Neural cell (in vitro differentiated cells): ENCODE data around the gene BCL7B. TPM values are rescaled to one million over a fixed set of nuclear protein-coding genes. Genes with fewer than 3 reads are reported as not detected.

ENCODE experiments used
- H2AFZ ChIP-seq: fragments of 200-600, 300-800 bp; sonication (generic), shearing (Covaris generic); 2 replicates; pipeline ENCODE4 v1.6.0; 2014; ENCODE audit warnings: low read depth, mild to moderate bottlenecking, antibody characterized with exemption, low read length, moderate library complexity
- H3F3A ChIP-seq: fragments of 200-600 bp; shearing (Covaris generic); 2 replicates; pipeline ENCODE4 v1.6.1; 2016; ENCODE audit warnings: mild to moderate bottlenecking, moderate library complexity, mixed read lengths, antibody characterized with exemption, low read length; ENCODE audit not compliant: insufficient read depth, poor library complexity, severe bottlenecking
- H3K27ac ChIP-seq: fragments of 200-600, 300-800 bp; sonication (generic), shearing (Covaris generic); 2 replicates; pipeline ENCODE4 v1.5.1; 2014; ENCODE audit warnings: mild to moderate bottlenecking, low read length, moderate library complexity
- H3K27me3 ChIP-seq: fragments of 300-800, 200-600 bp; sonication (generic), shearing (Covaris generic); 2 replicates; pipeline ENCODE4 v1.6.0; 2014; ENCODE audit warnings: mild to moderate bottlenecking, low read depth, low read length, moderate library complexity; ENCODE audit not compliant: insufficient read depth
- H3K36me3 ChIP-seq: fragments of 300-800, 200-600 bp; sonication (generic), shearing (Covaris generic); 2 replicates; pipeline ENCODE4 v1.5.1; 2014; ENCODE audit warnings: mild to moderate bottlenecking, antibody characterized with exemption, low read length, moderate library complexity; ENCODE audit not compliant: insufficient read depth
- H3K4me2 ChIP-seq: fragments of 300-800, 200-600 bp; sonication (generic), shearing (Covaris generic); 2 replicates; pipeline ENCODE4 v1.6.0; 2014; ENCODE audit warnings: mild to moderate bottlenecking, low read length
- H3K4me3 ChIP-seq: fragments of 300-800, 200-600 bp; sonication (generic), shearing (Covaris generic); 2 replicates; pipeline ENCODE4 v1.5.1; 2014; ENCODE audit warnings: mild to moderate bottlenecking, low read length, moderate library complexity
- H3K79me2 ChIP-seq: fragments of 200-600 bp; shearing (Covaris generic); replicated peaks from 2 replicates; pipeline ENCODE4 v1.6.0; 2014; ENCODE audit warnings: mild to moderate bottlenecking, low read length, moderate library complexity; ENCODE audit not compliant: insufficient read depth
- H3K9ac ChIP-seq: fragments of 300-800, 200-600 bp; sonication (generic), shearing (Covaris generic); 2 replicates; pipeline ENCODE4 v1.6.1; 2016; ENCODE audit warnings: mild to moderate bottlenecking, low read length, mixed read lengths
- H3K9me2 ChIP-seq: fragments of 200-600 bp; shearing (Covaris generic); 2 replicates; pipeline ENCODE4 v1.6.1; 2016; ENCODE audit warnings: mild to moderate bottlenecking, low read length, mixed read lengths; ENCODE audit not compliant: insufficient read depth
- H3K9me3 ChIP-seq: fragments of 200-600, 300-800 bp; sonication (generic), shearing (Covaris generic); 2 replicates; pipeline ENCODE4 v1.6.1; 2016; ENCODE audit warnings: mild to moderate bottlenecking, mixed run types, low read length, moderate library complexity, mixed read lengths
- H4K20me1 ChIP-seq: fragments of 200-600 bp; shearing (Covaris generic); 2 replicates; pipeline ENCODE4 v1.6.1; 2016; ENCODE audit warnings: mild to moderate bottlenecking, mixed run types; ENCODE audit not compliant: insufficient read depth
- CTCF ChIP-seq: fragments of 450-650 bp; IDR thresholded peaks from 2 replicates; pipeline ENCODE4 v1.5.1; 2014; ENCODE audit warnings: antibody characterized with exemption, mild to moderate bottlenecking, moderate library complexity; ENCODE audit not compliant: poor library complexity, severe bottlenecking
- EP300 ChIP-seq: fragments of 450-650 bp; conservative IDR thresholded peaks from 2 replicates; pipeline ENCODE4 v1.6.1; 2014; ENCODE audit warnings: antibody characterized with exemption, mild to moderate bottlenecking, moderate library complexity; ENCODE audit not compliant: poor library complexity, severe bottlenecking
- EZH2 ChIP-seq: fragments of 200-600, 300-800 bp; shearing (Covaris generic), sonication (generic); IDR thresholded peaks from 2 replicates; pipeline ENCODE4 v1.6.1; 2014; ENCODE audit warnings: antibody characterized with exemption, low read length, borderline replicate concordance, mild to moderate bottlenecking; ENCODE audit not compliant: insufficient read depth, poor library complexity, severe bottlenecking
- MXI1 ChIP-seq: fragments of 450-650 bp; conservative IDR thresholded peaks from 2 replicates; pipeline ENCODE4 v1.6.1; 2014; ENCODE audit warnings: antibody characterized with exemption, mild to moderate bottlenecking; ENCODE audit not compliant: poor library complexity, severe bottlenecking
- POLR2AphosphoS5 ChIP-seq: IDR thresholded peaks from 2 replicates; pipeline ENCODE4 v1.6.1; 2012
- RAD21 ChIP-seq: fragments of 450-650 bp; conservative IDR thresholded peaks from 2 replicates; pipeline ENCODE4 v1.6.1; 2014; ENCODE audit warnings: antibody characterized with exemption, mild to moderate bottlenecking, moderate library complexity
- REST ChIP-seq: IDR thresholded peaks from 2 replicates; pipeline ENCODE4 v1.6.1; 2012; ENCODE audit warnings: borderline replicate concordance
- SMC3 ChIP-seq: fragments of 450-650 bp; conservative IDR thresholded peaks from 2 replicates; pipeline ENCODE4 v1.6.1; 2014; ENCODE audit warnings: antibody characterized with exemption, mild to moderate bottlenecking, moderate library complexity; ENCODE audit not compliant: poor library complexity
- TAF1 ChIP-seq: IDR thresholded peaks from 2 replicates; pipeline ENCODE4 v1.6.1; 2012; ENCODE audit warnings: low read depth
- polyA plus RNA-seq: library from polyadenylated mRNA; depleted of rRNA; stranded (reverse); fragments of >200 nt; gene quantifications from 2 replicates; pipeline ENCODE4 v1.2.3, GENCODE V29; 2014

Gene BCL7B
- polyA plus RNA-seq, 1 donor from 2014 or later: 23.6 TPM

- Histone ChIP-seq H3K79me2 (no peaks in the 10 kb centered on the region), H3F3A (no peaks in the 10 kb centered on the region), H3K9me2 (no peaks in the 10 kb centered on the region), H3K27ac (no peak overlapping the region), H4K20me1 (no peaks in the 10 kb centered on the region), H3K9me3 (no peaks in the 10 kb centered on the region), H3K4me3 (no peak overlapping the region), H3K4me2 (no peak overlapping the region), H2AFZ (no peak overlapping the region), H3K27me3 (no peaks in the 10 kb centered on the region), H3K9ac (no peak overlapping the region), H3K36me3 (no peaks in the 10 kb centered on the region)
- TF ChIP-seq RAD21 (no peak), EZH2 (no peak), SMC3 (no peak), REST (no peak), POLR2AphosphoS5 (no peak), EP300 (no peak), MXI1 (no peak), TAF1 (no peak), CTCF (no peak)
Measured at GRCh38 chr7:73599151-73599882, 41.8 kb upstream of the BCL7B start.

GRCh38 chr7:73597978-73598782 lies 40.7 kb upstream of the BCL7B start:
- H3F3A ChIP-seq: no peaks in the 10 kb centered on the region
- no peak overlapping the region for H3K4me2 ChIP-seq
- H4K20me1 ChIP-seq: no peaks in the 10 kb centered on the region
- H2AFZ ChIP-seq: no peak overlapping the region
- H3K27me3 ChIP-seq: no peaks in the 10 kb centered on the region
- H3K4me3 ChIP-seq: no peak overlapping the region
- H3K27ac ChIP-seq: no peak overlapping the region
- H3K79me2 ChIP-seq: no peaks in the 10 kb centered on the region
- H3K9me2 ChIP-seq: no peaks in the 10 kb centered on the region
- H3K36me3 ChIP-seq: no peaks in the 10 kb centered on the region
- no peak for TF ChIP-seq SMC3
- no peak for TF ChIP-seq EP300
- no peak for TF ChIP-seq MXI1
- TF ChIP-seq REST: no peak
- no peak for TF ChIP-seq RAD21
- TF ChIP-seq POLR2AphosphoS5: no peak
- no peak for TF ChIP-seq EZH2
- no peak for TF ChIP-seq TAF1
- no peak for TF ChIP-seq CTCF
- H3K9ac ChIP-seq: no peak overlapping the region
- no peaks in the 10 kb centered on the region for H3K9me3 ChIP-seq
